ENCODE data around the gene CPNE7. TPM values are rescaled to one million over a fixed set of nuclear protein-coding genes. Genes with fewer than 3 reads are reported as not detected.

CPNE7 gene
- total and polyA plus RNA-seq, 2 of the 13 experiments (the other 11 are each of a cell fraction or from before 2014, with no cell fraction given) = 0.59 TPM; not detected in 1

DNA sequence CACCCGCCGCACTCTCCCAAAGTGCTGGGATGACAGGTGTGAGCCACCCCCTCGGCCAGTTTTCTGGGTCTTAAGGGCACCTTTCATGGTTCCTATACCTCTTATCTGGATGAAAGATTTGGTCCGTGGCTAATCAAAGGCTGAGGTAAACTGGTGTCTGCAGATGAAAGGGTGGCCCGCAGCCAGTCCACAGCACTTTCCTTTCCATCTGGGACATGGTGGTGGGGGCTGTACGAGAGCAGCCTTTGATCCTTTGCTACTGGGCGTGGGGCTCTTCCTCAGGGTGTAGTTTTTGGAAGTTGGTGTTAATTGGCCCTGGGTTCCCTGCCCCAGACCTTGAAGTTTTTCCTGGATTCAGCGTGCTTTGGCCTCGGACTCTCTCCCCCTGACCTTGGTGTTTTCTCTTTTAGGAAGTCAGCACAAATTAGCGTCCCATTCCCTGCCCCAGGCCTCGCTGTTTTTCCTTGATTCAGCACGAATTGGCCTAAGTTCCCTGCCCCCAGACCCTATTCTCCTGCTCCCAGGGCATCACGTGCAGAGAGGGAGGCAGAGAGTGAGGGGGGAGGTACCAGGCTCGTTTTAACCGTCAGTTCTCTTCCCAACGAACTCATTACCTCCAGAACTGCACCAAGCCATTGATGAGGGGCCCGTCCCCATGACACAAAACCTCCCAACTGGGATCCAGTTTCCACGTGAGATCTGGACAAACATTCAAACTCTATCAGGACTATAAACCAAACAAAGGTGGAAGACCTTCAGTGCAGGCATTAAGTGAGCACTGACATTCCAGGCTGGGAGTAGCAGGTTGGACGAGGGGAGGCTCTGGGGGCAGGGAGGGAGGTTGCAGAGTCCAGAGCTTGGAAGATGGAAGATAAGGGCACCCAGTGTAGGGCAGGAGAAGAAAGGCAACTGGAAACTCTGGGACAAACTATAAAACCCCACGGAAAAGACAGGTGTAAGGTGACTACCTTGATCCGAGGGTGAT lies 49.5 kb downstream of the CPNE7 start (continued):
- TF ChIP-seq, protein P1, sequence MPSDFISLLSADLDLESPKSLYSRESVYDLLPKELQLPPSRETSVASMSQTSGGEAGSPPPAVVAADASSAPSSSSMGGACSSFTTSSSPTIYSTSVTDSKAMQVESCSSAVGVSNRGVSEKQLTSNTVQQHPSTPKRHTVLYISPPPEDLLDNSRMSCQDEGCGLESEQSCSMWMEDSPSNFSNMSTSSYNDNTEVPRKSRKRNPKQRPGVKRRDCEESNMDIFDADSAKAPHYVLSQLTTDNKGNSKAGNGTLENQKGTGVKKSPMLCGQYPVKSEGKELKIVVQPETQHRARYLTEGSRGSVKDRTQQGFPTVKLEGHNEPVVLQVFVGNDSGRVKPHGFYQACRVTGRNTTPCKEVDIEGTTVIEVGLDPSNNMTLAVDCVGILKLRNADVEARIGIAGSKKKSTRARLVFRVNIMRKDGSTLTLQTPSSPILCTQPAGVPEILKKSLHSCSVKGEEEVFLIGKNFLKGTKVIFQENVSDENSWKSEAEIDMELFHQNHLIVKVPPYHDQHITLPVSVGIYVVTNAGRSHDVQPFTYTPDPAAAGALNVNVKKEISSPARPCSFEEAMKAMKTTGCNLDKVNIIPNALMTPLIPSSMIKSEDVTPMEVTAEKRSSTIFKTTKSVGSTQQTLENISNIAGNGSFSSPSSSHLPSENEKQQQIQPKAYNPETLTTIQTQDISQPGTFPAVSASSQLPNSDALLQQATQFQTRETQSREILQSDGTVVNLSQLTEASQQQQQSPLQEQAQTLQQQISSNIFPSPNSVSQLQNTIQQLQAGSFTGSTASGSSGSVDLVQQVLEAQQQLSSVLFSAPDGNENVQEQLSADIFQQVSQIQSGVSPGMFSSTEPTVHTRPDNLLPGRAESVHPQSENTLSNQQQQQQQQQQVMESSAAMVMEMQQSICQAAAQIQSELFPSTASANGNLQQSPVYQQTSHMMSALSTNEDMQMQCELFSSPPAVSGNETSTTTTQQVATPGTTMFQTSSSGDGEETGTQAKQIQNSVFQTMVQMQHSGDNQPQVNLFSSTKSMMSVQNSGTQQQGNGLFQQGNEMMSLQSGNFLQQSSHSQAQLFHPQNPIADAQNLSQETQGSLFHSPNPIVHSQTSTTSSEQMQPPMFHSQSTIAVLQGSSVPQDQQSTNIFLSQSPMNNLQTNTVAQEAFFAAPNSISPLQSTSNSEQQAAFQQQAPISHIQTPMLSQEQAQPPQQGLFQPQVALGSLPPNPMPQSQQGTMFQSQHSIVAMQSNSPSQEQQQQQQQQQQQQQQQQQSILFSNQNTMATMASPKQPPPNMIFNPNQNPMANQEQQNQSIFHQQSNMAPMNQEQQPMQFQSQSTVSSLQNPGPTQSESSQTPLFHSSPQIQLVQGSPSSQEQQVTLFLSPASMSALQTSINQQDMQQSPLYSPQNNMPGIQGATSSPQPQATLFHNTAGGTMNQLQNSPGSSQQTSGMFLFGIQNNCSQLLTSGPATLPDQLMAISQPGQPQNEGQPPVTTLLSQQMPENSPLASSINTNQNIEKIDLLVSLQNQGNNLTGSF (CRISPR knock-in tag; IDR thresholded peaks at IDR 0.05) = no peak
- TF ChIP-seq ZNF44 (CRISPR knock-in tag; IDR thresholded peaks at IDR 0.05) (no peak), ZNF143 (CRISPR knock-in tag; IDR thresholded peaks at IDR 0.05) (0 out of 2 replicates have a peak, but pooled peaks have one; percentile 15), NCOA2 (CRISPR knock-in tag; IDR thresholded peaks at IDR 0.05) (peak; percentile 53; the same call in 1 of the 2 replicates), ERF (CRISPR knock-in tag; IDR thresholded peaks at IDR 0.05) (no peak), ZNF430 (CRISPR knock-in tag; IDR thresholded peaks at IDR 0.05) (peak; percentile 61; the same call in 1 of the 2 replicates), SP4 (CRISPR knock-in tag; IDR thresholded peaks at IDR 0.05) (peak; percentile 58; the same call in 1 of the 2 replicates), PHF20 (CRISPR knock-in tag; IDR thresholded peaks at IDR 0.05) (no peak), MED1 (CRISPR knock-in tag; IDR thresholded peaks at IDR 0.05) (peak; percentile 54; the same call in 1 of the 2 replicates), ZNF7 (CRISPR knock-in tag; IDR thresholded peaks at IDR 0.05) (0 out of 2 replicates have a peak, but pooled peaks have one; percentile 13), TCF7 (IDR thresholded peaks at IDR 0.05; ENCODE audit: low read depth) (peak; percentile 92), MBD4 (IDR thresholded peaks at IDR 0.05; ENCODE audit: borderline replicate concordance, low read length) (no peak)
- TF ChIP-seq, protein P2, sequence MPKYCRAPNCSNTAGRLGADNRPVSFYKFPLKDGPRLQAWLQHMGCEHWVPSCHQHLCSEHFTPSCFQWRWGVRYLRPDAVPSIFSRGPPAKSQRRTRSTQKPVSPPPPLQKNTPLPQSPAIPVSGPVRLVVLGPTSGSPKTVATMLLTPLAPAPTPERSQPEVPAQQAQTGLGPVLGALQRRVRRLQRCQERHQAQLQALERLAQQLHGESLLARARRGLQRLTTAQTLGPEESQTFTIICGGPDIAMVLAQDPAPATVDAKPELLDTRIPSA (CRISPR knock-in tag; IDR thresholded peaks at IDR 0.05; ENCODE audit: borderline replicate concordance) = no peak
- TF ChIP-seq, protein P3, sequence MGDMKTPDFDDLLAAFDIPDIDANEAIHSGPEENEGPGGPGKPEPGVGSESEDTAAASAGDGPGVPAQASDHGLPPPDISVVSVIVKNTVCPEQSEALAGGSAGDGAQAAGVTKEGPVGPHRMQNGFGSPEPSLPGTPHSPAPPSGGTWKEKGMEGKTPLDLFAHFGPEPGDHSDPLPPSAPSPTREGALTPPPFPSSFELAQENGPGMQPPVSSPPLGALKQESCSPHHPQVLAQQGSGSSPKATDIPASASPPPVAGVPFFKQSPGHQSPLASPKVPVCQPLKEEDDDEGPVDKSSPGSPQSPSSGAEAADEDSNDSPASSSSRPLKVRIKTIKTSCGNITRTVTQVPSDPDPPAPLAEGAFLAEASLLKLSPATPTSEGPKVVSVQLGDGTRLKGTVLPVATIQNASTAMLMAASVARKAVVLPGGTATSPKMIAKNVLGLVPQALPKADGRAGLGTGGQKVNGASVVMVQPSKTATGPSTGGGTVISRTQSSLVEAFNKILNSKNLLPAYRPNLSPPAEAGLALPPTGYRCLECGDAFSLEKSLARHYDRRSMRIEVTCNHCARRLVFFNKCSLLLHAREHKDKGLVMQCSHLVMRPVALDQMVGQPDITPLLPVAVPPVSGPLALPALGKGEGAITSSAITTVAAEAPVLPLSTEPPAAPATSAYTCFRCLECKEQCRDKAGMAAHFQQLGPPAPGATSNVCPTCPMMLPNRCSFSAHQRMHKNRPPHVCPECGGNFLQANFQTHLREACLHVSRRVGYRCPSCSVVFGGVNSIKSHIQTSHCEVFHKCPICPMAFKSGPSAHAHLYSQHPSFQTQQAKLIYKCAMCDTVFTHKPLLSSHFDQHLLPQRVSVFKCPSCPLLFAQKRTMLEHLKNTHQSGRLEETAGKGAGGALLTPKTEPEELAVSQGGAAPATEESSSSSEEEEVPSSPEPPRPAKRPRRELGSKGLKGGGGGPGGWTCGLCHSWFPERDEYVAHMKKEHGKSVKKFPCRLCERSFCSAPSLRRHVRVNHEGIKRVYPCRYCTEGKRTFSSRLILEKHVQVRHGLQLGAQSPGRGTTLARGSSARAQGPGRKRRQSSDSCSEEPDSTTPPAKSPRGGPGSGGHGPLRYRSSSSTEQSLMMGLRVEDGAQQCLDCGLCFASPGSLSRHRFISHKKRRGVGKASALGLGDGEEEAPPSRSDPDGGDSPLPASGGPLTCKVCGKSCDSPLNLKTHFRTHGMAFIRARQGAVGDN (CRISPR knock-in tag; IDR thresholded peaks at IDR 0.05) = peak; percentile 20; the same call in 1 of the 2 replicates
- TF ChIP-seq, protein P4, sequence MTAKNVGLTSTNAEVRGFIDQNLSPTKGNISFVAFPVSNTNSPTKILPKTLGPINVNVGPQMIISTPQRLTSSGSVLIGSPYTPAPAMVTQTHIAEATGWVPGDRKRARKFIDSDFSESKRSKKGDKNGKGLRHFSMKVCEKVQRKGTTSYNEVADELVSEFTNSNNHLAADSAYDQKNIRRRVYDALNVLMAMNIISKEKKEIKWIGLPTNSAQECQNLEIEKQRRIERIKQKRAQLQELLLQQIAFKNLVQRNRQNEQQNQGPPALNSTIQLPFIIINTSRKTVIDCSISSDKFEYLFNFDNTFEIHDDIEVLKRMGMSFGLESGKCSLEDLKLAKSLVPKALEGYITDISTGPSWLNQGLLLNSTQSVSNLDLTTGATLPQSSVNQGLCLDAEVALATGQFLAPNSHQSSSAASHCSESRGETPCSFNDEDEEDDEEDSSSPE (CRISPR knock-in tag; IDR thresholded peaks at IDR 0.05) = 0 out of 2 replicates have a peak, but pooled peaks have one; percentile 23
- TF ChIP-seq, protein P5, sequence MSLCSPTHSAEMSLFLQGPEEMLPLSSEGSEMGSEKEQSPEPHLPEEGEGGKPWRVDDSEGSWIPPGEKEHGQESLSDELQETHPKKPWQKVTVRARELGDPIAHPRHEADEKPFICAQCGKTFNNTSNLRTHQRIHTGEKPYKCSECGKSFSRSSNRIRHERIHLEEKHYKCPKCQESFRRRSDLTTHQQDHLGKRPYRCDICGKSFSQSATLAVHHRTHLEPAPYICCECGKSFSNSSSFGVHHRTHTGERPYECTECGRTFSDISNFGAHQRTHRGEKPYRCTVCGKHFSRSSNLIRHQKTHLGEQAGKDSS (CRISPR knock-in tag; IDR thresholded peaks at IDR 0.05; ENCODE audit: borderline replicate concordance, low read depth) = peak; percentile 100

All from HepG2 (cell line).